ENCODE measurements around the gene NQO2.

GRCh38 chr6:3061501-3061941, 61.8 kb downstream of the NQO2 start:
- TF ChIP-seq FOXK2 (IDR thresholded peaks at IDR 0.05) (no peak), SP1 (IDR thresholded peaks at IDR 0.05) (no peak), ZNF384 (IDR thresholded peaks at IDR 0.05) (no peak), L3MBTL2 (conservative IDR thresholded peaks at IDR 0.05) (no peak), TARDBP (IDR thresholded peaks at IDR 0.05) (no peak), ARNT (IDR thresholded peaks at IDR 0.05) (no peak)
